ENCODE measurements around the gene CRYL1.

Gene CRYL1

DNA sequence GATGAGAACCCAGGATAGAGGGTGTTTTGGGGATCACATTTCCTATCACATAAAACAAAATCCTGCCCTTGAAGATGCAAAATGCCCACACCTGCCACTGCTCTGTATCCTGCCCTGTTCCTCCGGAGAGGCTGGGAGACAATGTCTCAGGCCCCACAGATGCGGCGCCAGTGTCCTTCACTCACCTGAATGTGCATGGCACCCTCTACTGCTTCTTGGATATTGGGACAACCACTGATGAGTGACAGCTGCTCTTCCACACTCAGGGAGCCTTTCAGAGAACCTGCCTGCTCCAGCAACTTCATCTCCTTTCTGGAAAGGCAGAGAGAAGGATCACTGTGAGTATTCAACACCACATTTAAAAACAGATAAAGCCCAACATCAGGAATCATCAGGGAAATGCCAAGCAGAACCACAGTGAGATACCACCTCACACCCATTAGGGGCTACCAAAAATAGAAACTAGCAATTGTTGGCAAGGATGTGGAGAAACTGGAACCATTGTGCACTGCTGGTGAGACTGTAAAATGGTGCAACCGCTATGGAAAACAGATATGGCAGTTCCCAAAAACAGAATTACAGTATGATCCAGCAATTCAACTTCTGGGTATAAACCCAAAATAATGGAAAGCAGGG is 36.4 kb downstream of the CRYL1 start:
- no peak for DNase-seq

DNA sequence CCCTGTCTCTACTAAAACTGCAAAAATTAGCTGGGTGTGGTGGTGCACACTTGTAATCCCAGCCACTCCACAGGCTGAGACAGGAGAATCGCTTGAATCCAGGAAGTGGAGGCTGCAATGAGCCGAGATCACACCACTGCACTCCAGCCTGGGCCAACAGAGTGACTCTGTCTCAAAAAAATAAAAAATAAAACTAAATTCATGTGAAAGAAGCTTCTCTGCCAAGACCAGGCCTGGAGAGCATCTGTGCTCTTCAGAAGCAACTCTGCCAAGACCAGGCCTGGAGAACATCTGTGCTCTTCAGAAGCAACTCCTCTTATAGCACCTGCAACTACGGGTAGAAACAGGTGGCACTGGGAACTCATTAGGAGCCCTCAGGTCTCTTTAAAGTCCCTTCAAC is 37.7 kb downstream of the CRYL1 start:
- DNase-seq, result no peak

DNA sequence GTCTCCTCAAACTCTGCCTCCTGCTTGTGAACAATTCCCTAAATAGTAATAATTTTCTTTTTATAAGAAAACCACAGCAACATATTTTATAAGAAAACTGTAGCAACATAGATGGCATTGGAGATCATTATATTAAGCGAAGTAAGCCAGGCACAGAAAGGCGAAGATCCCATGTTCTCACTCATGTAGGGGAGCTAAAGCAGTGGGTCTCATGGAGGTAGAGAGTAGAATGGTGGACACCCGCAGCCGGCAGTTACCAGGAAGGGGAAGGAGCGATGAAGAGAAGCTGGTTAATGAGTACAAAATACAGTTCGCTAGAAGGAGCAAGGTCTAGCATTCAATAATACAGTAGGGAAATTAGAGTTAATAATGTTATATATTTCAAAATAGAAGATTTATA is 42.9 kb downstream of the CRYL1 start:
- DNase-seq, result no peak

DNA sequence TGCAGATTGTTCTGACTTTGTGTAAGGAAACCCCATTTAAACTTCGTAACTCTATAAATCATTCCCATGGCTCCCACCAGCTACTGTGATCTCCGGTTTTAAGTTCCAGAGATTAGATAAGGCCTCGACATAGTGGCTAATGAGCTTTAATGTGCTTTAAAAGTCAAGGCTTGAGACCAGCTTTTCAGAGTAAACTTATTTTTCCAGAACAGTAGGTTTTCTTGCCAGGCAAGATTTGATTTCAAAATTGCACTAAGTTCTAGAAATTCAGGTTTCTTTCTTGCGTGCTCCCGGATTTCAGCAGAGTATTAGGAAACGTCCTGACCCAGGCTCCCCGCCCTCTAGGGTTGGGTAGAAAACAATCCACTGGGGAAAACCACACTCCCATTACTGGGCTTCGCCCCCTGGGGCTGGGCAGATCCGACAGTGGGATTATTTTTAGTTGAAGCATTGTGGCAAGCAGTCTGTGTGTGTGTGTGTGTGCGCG is 43.3 kb downstream of the CRYL1 start:
- DNase-seq, result no peak

DNA sequence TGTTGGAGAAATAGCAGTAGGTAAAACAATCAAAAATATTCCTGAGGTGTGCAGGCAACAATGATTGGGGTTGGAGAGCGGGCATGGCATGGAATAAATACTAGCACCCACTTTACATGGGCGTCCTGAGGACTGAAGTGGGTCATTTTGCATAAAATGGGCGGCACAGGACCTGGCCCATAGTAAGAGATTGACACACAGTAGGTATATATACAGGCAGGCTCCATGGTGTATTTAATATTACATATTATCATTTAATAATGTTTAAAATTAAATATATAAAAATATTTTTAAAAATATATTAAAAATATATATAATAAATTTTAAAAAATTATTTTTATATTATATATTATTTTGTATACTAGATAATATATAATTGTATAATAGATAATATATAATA is 48.3 kb downstream of the CRYL1 start:
- DNase-seq, result no peak

DNA sequence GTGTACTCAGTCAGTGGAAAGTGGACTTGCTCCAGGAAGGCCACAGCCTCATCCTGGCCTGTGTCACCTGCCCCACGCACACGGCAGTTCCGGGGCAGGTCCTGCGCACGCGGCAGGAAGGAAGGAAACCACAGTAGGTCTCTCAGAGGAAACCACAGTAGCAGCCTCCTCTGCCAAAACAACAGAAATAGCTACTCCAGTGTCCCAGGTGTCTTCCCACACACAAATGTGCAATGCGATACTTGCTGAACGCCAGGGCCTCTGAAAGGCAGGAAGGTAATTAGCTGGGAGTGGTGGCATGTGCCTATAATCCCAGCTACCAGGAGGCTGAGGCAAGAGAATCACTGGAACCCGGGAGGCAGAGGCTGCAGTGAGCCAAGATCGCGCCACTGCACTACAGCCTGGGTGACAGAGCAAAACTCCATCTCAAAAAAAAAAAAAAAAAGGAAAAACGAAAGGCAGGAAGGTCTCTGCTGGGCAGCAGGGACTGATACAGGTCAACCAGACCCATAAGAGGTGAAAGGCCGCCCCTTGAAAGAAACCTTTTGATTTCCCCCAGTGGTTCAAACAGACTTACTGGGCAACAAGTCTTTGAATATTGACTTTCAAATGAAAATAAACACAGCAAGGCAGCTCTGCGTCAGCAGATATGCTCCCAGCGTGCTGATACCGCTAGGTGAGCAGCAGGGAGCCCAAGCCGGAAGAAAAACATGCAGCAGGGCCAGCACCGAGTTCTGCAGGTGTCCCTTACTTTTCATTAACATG is 49.5 kb downstream of the CRYL1 start:
- DNase-seq, result no peak

DNA sequence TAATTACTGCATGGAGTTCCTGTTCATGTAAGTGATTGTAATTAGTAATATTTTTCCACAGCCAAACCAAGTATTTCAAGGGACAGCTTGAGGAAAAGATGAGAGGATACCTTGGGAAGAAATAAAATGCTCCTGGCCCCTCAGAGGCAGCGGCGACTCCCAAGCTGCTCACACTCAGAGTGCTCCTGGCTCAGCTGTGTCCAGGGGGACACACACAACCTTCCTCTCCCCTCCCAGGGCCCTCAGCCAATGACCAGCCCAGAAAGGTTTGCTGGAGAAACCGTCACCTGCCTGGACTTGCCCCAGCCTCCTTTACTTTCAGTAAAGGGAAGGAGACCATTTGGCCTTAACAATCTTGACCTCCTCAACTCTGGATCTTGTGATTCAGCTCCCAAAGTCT is 51.1 kb downstream of the CRYL1 start:
- DNase-seq, result no peak

DNA sequence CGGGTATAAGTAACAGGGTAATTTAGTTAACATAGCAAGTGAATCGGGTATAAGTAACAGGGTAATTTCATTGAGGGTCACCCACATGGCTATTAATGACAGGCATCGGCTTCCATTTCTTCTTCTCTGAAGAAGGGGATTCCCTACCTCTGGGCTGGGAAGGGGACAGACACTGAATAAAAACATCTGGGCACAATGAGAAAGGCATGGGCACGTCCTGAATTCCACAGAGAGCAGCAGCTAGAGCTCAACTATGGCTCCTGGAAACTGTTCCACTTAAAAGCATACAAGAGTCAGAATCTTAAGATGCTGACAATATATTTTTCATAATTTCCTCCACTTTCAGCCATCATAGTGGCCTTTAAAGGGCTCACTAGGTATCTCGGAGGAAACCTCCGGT is 51.8 kb downstream of the CRYL1 start:
- no peak for DNase-seq

DNA sequence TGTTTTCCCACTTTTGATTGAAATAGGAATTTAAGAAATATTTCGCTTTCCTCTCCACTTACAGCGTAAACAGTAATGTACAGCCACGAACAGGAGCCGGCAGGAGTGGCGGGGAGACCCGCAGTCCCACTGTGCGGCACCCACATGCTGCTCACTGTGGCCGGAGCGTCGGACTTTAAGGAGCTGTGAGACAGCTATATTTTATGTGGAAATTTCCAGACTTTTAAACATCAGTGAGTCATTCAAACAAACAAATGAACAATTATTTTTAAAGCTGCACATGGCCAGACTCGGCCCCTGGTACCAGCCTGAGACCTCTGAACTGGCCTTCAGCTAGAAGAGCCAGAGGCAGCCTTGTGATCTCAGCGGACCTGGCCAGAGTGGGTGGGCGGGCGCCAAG is 52.5 kb downstream of the CRYL1 start:
- no peak for DNase-seq

DNA sequence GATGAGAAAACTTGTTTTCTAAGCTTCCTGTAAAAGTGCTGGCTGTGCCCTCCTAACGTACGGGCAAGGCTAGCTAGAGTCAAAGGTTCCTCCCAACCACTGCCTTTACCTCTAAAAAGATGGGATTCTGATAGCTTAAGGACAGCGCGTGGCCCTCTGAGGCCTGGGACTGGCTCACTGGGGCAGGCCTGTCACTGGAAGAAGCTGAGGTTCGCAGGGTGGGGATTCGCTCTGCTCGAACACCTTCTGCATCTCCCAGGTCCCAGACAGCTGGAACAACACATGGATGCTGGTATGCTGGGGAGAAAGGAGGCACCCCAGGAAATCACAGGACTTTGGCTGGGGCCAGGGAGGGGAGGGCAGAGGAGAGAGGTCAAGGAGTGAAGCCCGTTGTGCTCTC is 53.1 kb downstream of the CRYL1 start:
- no peak for DNase-seq

DNA sequence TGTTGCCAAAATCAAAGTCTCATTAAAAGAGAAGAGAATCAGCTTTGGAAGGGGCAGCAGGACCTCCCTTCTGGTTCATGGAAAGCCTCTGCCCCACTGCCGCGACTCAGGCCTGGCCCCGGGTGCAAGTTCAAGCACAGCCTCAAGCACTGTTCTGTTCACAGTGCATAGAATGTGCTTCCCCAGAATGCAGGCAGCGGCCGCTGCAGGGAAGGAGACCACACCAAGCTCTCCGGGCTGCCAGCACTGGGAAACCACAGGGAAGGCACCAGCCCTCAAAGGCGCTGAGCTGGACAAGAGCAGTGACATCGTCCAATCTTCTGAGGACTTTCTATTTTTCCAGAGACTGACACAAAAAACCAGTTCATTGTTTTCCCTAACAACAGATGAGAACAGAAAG is 55.5 kb downstream of the CRYL1 start:
- DNase-seq, result no peak

DNA sequence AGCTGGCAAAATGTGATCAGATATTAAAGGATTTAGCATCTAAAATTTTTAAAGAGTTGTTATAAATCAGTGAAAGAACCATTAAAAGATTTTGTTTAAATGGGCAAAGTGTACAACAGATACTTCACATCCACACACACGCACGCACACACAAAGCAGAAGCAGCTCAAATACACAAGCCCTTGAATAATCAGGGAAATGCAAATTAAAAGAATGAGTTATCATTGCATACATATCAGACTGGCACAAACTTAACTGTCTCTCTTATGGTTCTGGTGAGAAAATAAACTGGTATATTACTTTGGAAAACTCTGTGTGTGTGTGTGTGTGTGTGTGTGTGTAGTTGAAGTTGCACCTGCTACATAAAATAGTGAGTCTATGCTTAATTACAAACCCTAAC is 59.3 kb downstream of the CRYL1 start:
- DNase-seq, result no peak

DNA sequence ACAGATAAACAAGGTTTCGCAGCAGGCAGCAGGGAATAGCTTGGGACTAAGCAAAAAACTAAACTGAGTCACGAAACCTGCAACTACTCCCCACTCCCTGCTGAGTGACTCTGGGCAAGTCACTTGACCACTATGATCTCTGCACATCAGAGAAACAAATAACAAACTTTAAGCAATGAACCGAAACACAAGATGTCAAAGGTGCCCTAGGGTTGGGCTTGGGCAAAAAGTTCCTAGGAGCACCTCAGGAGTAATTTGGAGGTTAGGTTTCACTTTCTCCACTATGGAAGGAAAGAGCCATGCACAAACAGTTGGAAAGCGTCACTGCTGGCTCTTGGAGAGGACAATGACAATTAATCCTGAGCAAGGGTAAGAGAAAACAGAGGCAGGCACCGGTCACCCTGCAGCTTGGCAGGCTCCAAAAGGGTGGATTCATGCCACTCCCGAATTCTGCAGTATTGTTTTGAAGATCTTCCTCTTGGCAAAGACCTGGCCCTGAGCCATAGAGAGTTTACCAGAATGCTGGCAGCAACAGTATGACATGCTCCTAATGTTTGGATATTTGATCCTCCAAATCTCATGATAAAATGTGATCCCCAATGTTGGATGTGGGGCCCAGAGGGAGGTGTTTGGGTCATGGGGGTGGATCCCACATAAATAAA is 60.3 kb downstream of the CRYL1 start:
- no peak for DNase-seq

DNA sequence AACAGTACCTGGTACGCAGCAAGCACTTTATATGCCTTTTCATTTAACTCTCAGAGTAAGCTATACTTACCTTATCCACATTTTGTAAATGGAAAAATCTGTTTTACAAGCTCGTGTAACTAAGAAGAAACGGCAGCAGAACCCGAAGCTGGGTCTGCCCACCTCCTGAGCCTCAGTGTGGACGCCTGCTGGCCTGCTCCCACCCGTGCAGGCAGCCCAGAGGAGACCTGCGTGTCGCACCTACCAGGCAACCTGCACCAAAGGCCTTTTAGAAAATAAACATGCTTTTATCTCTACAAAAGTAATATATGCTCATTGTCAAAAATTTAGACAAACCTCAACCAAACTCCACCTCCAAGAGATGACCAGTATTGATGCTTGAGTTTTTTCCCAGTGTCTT is 62.7 kb downstream of the CRYL1 start:
- no peak for DNase-seq

DNA sequence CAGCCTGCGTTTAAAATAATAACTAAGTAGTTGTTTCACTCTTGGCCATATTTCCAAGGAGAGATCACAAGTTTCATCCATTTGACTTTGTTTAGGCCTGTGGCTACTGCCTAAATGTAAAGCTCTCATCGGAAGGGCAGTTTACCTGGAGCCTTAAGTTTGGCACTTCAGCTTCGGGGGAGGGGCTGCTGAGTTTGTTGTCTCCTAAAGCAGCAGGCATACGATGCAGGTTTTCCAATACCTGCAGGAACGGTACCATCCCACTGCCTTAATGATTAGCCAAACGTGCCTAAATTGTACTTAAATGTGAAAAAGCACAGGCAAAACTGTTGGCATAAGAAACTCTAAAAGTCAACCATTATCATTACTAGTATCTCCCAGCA is 63.1 kb downstream of the CRYL1 start:
- no peak for DNase-seq

DNA sequence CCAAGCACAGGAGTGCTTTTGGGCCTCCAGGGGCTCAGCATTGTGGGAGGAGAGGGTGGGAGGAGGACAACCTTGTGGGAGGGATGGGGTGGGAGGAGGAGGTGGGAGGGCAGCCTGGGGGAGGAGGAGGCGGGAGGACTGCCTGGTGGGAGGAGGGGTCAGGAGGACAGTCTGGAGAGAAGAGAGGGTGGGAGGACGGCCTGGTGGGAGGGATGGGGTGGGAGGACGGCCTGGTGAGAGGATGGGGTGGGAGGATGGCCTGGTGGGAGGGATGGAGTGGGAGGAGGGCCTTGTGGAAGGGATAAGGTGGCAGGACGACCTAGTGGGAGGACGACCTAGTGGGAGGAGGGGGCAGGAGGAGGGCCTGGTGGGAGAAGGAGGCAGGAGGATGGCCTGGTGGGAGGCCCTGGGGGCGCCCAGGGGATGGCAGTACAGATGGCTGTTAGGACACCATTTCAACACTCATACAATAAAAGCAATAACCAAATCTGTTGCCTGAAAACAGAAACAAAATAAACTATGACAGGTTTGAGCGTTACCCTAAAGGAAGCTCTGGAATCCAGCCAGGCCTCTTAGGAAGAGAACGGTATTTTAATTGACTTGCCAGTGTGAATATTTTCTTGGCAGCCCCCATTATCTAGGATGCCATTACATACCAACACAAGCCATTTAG is 63.7 kb downstream of the CRYL1 start:
- DNase-seq, result no peak

DNA sequence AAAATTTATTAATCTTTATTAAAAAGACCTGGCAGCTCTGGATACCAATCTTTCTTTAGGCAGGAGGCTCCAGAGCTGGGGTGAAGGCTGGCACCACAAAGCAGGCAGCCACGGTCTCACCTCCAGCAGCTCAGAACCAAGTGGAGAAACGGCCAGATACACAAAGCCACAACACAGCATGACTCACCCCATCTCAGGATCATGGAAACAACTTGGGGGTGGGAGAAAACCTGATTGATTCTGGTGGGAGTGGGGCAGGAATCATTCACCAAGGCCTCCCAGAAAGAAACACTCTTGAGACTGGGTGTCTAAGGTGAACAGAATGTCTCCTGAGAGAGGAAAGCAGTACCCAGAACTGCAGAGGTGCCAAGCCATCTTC is 64.2 kb downstream of the CRYL1 start:
- no peak for DNase-seq

DNA sequence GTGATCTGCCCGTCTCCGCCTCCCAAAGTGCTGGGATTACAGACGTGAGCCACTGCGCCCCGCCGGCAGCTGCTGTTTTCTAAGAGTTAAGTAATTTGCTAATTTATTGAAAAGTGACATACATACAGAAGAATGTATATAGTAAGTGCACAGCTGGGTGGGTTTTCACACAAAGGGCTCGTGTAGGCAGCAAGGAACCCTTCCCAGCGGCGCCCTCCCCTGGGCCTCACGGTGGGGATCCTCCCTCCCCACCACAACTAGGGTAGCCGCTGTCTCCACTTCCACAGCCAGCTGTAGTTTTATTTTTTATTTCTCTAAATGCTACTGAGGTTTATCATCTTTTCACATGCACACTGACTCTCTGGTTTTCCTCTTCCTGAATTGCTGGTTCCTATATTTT is 64.9 kb downstream of the CRYL1 start:
- DNase-seq, result no peak

DNA sequence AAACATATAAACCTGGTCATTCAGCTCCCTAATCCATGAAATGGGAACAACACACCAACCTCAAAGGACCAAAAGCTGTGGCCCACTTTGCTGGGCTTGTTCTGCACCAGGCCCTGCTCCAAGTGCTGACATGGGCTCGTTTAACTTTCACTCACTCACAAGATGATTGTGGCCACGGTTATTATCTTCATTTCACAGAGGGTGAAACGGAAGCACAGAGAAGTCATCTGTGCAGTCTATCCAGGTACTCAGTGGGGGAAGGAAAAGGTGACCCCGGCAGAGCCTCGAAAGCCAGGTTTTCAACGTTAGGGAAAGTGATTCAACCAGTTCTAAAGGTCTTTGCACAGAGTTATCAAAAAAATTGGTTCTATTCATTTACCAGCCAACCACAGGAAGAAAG is 68.0 kb downstream of the CRYL1 start:
- no peak for DNase-seq

DNA sequence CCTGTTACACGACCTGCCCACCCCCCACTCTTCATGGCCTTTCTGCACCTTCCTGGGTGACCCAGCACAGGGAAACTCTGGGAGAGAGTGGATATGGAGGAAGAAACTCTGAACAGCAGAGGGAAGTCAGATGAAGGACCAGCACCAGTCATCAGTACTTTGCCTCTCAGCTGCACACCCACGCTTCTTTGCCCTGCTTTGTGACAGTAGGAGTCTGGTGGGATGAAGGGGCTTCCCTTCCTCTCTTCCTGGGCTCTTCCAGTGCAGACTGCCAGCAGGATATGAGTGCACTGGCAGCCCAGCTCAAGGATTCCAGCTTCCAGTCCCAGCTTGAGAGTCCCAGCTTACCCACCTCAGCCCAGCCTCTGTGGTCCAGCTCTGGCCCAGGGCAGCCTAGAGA is 68.9 kb downstream of the CRYL1 start:
- no peak for DNase-seq

DNA sequence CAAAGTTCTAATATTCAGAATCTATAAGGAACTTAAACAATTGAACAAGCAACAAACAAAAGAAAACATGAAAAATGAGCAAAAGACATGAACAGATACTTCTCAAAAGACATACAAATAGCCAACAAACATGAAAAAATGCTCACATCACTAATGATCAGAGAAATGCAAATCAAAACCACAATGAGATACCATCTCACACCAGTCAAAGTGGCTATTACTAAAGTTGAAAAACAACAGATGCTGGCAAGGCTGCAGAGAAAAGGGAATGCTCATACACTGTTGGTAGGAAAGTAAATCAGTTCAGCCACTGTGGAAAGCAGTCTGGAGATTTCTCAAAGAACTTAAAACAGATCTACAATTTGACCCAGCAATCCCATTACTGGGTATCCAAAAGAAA is 74.3 kb downstream of the CRYL1 start:
- no peak for DNase-seq

DNA sequence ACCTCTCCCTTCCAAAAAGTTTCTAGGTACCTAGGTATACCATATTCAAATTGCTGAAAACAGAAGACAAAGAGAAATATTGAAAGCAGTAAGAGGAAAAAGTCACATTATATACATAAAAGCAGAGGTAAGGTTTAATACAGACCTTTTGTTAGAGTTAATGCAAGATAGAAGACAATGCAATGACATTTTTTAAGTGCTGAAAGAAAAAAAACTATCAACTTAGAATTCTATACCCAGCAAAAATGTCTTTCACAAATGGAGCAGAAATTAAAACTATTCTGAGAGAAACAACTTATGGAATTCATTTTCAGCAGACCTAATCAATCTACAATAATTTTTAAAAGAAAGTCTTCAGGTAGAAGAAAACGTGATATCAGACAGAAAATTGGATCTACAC is 77.2 kb downstream of the CRYL1 start:
- no peak for DNase-seq

DNA sequence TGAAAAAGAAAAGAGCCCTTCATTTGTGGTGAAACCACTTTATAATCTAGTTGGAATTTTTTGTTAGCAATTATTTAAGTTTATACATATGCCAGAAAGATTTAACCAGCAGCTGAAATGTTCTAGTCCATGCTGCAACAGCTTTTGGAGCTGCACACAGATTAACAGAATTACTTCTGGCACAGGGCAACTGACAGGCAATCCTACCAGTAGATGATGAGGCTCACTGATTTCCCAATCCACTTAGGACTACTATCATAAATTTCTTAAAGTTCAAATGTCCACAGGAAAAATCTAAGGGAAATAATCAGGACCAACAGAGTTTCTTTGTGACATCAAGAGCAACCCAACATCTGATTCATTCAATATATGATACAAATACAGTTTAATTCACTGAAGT is 78.8 kb downstream of the CRYL1 start:
- DNase-seq, result no peak

DNA sequence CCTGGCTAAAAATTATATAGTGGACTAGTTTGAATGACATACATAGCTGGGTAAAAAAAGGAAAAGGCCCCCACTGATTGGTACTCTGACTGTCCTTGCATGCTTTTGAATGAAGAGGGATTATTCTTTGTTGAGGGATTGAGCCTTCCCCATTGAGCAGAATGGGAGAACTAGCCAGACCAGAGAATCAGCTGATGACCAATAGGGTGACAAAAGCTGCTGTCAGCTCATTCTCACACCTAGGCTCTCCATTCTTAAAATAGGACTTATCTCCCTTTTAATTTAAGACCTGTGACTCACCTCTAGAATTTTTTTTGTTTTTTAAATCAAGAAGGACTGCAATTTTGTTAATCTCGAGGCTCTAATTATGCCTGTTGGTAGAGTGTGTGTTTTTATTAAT is 79.3 kb downstream of the CRYL1 start:
- DNase-seq, result no peak
